GM21423 (cell line): ENCODE measurements around the gene RGS10.

Experiments used
- ATAC-seq: cut with Tn5 transposase; IDR thresholded peaks from one replicate; pipeline ENCODE4 v1.9.1; 2021; ENCODE audit warnings: mild to moderate bottlenecking, moderate library complexity; ENCODE audit not compliant: unreplicated experiment

RGS10 gene

GRCh38 chr10:119520283-119520682, 22.2 kb downstream of the RGS10 start:
- no peak for ATAC-seq

GRCh38 chr10:119518936-119519335, 23.6 kb downstream of the RGS10 start:
- ATAC-seq = no peak

GRCh38 chr10:119518176-119518575, 24.3 kb downstream of the RGS10 start:
- ATAC-seq = peak; percentile 10

- peak; percentile 51 for ATAC-seq
Observed at GRCh38 chr10:119517235-119518141, 25.0 kb downstream of the RGS10 start.

GRCh38 chr10:119516381-119517234, 25.9 kb downstream of the RGS10 start:
- ATAC-seq = peak; percentile 75

GRCh38 chr10:119515511-119516045, 26.9 kb downstream of the RGS10 start:
- ATAC-seq = no peak

GRCh38 chr10:119514819-119515218, 27.7 kb downstream of the RGS10 start:
- no peak for ATAC-seq

GRCh38 chr10:119511828-119512515, 30.5 kb downstream of the RGS10 start:
- ATAC-seq = no peak

GRCh38 chr10:119509909-119510451, 32.5 kb downstream of the RGS10 start:
- ATAC-seq = no peak

- ATAC-seq = no peak
Observed at GRCh38 chr10:119507115-119507514, 35.4 kb downstream of the RGS10 start.

- ATAC-seq = no peak
Observed at GRCh38 chr10:119505588-119506315, 36.8 kb downstream of the RGS10 start.

GRCh38 chr10:119505131-119505551, 37.4 kb downstream of the RGS10 start:
- ATAC-seq = no peak

- no peak for ATAC-seq
Observed at GRCh38 chr10:119504651-119505050, 37.9 kb downstream of the RGS10 start.

GRCh38 chr10:119503821-119504220, 38.7 kb downstream of the RGS10 start:
- no peak for ATAC-seq

- ATAC-seq = no peak
Observed at GRCh38 chr10:119502618-119503155, 39.8 kb downstream of the RGS10 start.

GRCh38 chr10:119502209-119502608, 40.3 kb downstream of the RGS10 start:
- peak; percentile 86 for ATAC-seq

GRCh38 chr10:119501690-119502089, 40.8 kb downstream of the RGS10 start:
- peak; percentile 11 for ATAC-seq

- ATAC-seq = no peak
Observed at GRCh38 chr10:119500821-119501220, 41.7 kb downstream of the RGS10 start.

- no peak for ATAC-seq
Observed at GRCh38 chr10:119500123-119500795, 42.3 kb downstream of the RGS10 start.
